ENCODE measurements around the gene DLGAP1. TPM values are rescaled to one million over a fixed set of nuclear protein-coding genes. Genes with fewer than 3 reads are reported as not detected.

The DLGAP1 gene
- total and polyA plus RNA-seq, 2 experiments from 2014 or later = 0.13 to 0.22 TPM

GRCh38 chr18:3814816-3815215, 640.3 kb downstream of the DLGAP1 start:
- TF ChIP-seq EZH2phosphoT487 (IDR thresholded peaks at IDR 0.05; ENCODE audit: insufficient read depth, low read depth) (no peak), EZH2 (IDR thresholded peaks at IDR 0.05; ENCODE audit: insufficient read depth, poor library complexity, severe bottlenecking) (no peak)
- in situ Hi-C loops (cut with MboI) = no loop called here

GRCh38 chr18:3810296-3810695, 644.8 kb downstream of the DLGAP1 start:
- Histone ChIP-seq H3K4me3 (no peak overlapping the region), H3K79me2 (ENCODE audit: insufficient read depth) (no peaks in the 10 kb centered on the region), H3K9me3 (ENCODE audit: low read depth) (no peaks in the 10 kb centered on the region), H3K9ac (no peak overlapping the region), H4K20me1 (ENCODE audit: insufficient read depth) (no peaks in the 10 kb centered on the region), H3K4me1 (ENCODE audit: insufficient read depth) (peaks cover 22% of the 10 kb centered on the region), H3K27ac (no peak overlapping the region), H3K9me2 (ENCODE audit: insufficient read depth) (no peaks in the 10 kb centered on the region), H2AFZ (peak overlapping the region; percentile 35), H3K27me3 (replicated peaks; ENCODE audit: insufficient read depth) (no peaks in the 10 kb centered on the region), H3K4me2 (ENCODE audit: unreplicated experiment) (no peak overlapping the region), H3K36me3 (ENCODE audit: low read depth) (no peaks in the 10 kb centered on the region), H3F3A (ENCODE audit: insufficient read depth) (peaks cover 17% of the 10 kb centered on the region)
- TF ChIP-seq EZH2 (IDR thresholded peaks at IDR 0.05; ENCODE audit: insufficient read depth, poor library complexity, severe bottlenecking) (no peak), EZH2phosphoT487 (IDR thresholded peaks at IDR 0.05; ENCODE audit: insufficient read depth, low read depth) (no peak)
- in situ Hi-C loops (cut with MboI) = no loop called here
- 63 to 71% methylated on average over 2 of the region's 2 CpGs for WGBS, 2 experiments (ENCODE audit: low coverage in 1 of 2, low lambda C conversion rate in 2 of 2, missing lambda C conversion rate in 2 of 2)
- DNase-seq = peak; percentile 55

More at GRCh38 chr18:3814816-3815215, 640.3 kb downstream of the DLGAP1 start:
- Histone ChIP-seq H3K9ac (peak overlapping the region; percentile 52), H3K36me3 (ENCODE audit: low read depth) (no peaks in the 10 kb centered on the region), H3K4me2 (ENCODE audit: unreplicated experiment) (peak overlapping the region; percentile 65), H3K27me3 (replicated peaks; ENCODE audit: insufficient read depth) (no peaks in the 10 kb centered on the region), H2AFZ (peak overlapping the region; percentile 11; the same call in 1 of the 2 replicates), H4K20me1 (ENCODE audit: insufficient read depth) (no peaks in the 10 kb centered on the region), H3K9me3 (ENCODE audit: low read depth) (no peaks in the 10 kb centered on the region), H3K79me2 (ENCODE audit: insufficient read depth) (no peaks in the 10 kb centered on the region), H3K4me1 (ENCODE audit: insufficient read depth) (peaks cover 46% of the 10 kb centered on the region), H3K27ac (peak overlapping the region; percentile 79), H3K4me3 (no peak overlapping the region), H3K9me2 (ENCODE audit: insufficient read depth) (no peaks in the 10 kb centered on the region), H3F3A (ENCODE audit: insufficient read depth) (peaks cover 42% of the 10 kb centered on the region)
- DNase-seq = peak; percentile 80
- WGBS, 2 experiments (ENCODE audit: low coverage in 1 of 2, low lambda C conversion rate in 2 of 2, missing lambda C conversion rate in 2 of 2) = 21 to 22% methylated on average over 3 of the region's 3 CpGs

- TF ChIP-seq EZH2phosphoT487 (IDR thresholded peaks at IDR 0.05; ENCODE audit: insufficient read depth, low read depth) (no peak), EZH2 (IDR thresholded peaks at IDR 0.05; ENCODE audit: insufficient read depth, poor library complexity, severe bottlenecking) (no peak)
- H3K27ac ChIP-seq = no peak overlapping the region
- H3K4me2 ChIP-seq (ENCODE audit: unreplicated experiment) = no peak overlapping the region
- H3K4me1 ChIP-seq (ENCODE audit: insufficient read depth) = peaks cover 11% of the 10 kb centered on the region
- peak; percentile 7 for DNase-seq
- no peaks in the 10 kb centered on the region for H3K9me2 ChIP-seq (ENCODE audit: insufficient read depth)
- no peaks in the 10 kb centered on the region for H3K27me3 ChIP-seq (replicated peaks; ENCODE audit: insufficient read depth)
- H3K36me3 ChIP-seq (ENCODE audit: low read depth) = no peaks in the 10 kb centered on the region
- peaks cover 8% of the 10 kb centered on the region; the same call in 1 of the 2 replicates for H3F3A ChIP-seq (ENCODE audit: insufficient read depth)
- no peak overlapping the region for H3K9ac ChIP-seq
- in situ Hi-C loops (cut with MboI) = no loop called here
- no peaks in the 10 kb centered on the region for H3K9me3 ChIP-seq (ENCODE audit: low read depth)
- no peak overlapping the region for H3K4me3 ChIP-seq
- no peak overlapping the region for H2AFZ ChIP-seq
- H3K79me2 ChIP-seq (ENCODE audit: insufficient read depth) = no peaks in the 10 kb centered on the region
- no peaks in the 10 kb centered on the region for H4K20me1 ChIP-seq (ENCODE audit: insufficient read depth)
- WGBS, 2 experiments (ENCODE audit: low coverage in 1 of 2, low lambda C conversion rate in 2 of 2, missing lambda C conversion rate in 2 of 2) = 81 to 87% methylated on average over 6 of the region's 6 CpGs
Observed at GRCh38 chr18:3808985-3809780, 645.9 kb downstream of the DLGAP1 start.

- no peaks in the 10 kb centered on the region for H3K79me2 ChIP-seq (ENCODE audit: insufficient read depth)
- 69 to 71% methylated on average over 4 of the region's 4 CpGs for WGBS, 2 experiments (ENCODE audit: low coverage in 1 of 2, low lambda C conversion rate in 2 of 2, missing lambda C conversion rate in 2 of 2)
- H3K36me3 ChIP-seq (ENCODE audit: low read depth) = no peaks in the 10 kb centered on the region
- no peak overlapping the region for H3K4me3 ChIP-seq
- H3K27me3 ChIP-seq (replicated peaks; ENCODE audit: insufficient read depth) = no peaks in the 10 kb centered on the region
- H2AFZ ChIP-seq = no peak overlapping the region
- peaks cover 10% of the 10 kb centered on the region for H3K4me1 ChIP-seq (ENCODE audit: insufficient read depth)
- H3K9me3 ChIP-seq (ENCODE audit: low read depth) = no peaks in the 10 kb centered on the region
- no peak overlapping the region for H3K9ac ChIP-seq
- no peak for DNase-seq
- H4K20me1 ChIP-seq (ENCODE audit: insufficient read depth) = no peaks in the 10 kb centered on the region
- in situ Hi-C loops (cut with MboI) = no loop called here
- no peak overlapping the region for H3K27ac ChIP-seq
- no peak overlapping the region for H3K4me2 ChIP-seq (ENCODE audit: unreplicated experiment)
- peaks cover 8% of the 10 kb centered on the region; the same call in 1 of the 2 replicates for H3F3A ChIP-seq (ENCODE audit: insufficient read depth)
- H3K9me2 ChIP-seq (ENCODE audit: insufficient read depth) = no peaks in the 10 kb centered on the region
- no peak for TF ChIP-seq EZH2phosphoT487 (IDR thresholded peaks at IDR 0.05; ENCODE audit: insufficient read depth, low read depth)
- TF ChIP-seq EZH2 (IDR thresholded peaks at IDR 0.05; ENCODE audit: insufficient read depth, poor library complexity, severe bottlenecking) = no peak
Observed at GRCh38 chr18:3806656-3807055, 648.5 kb downstream of the DLGAP1 start.
